DMS79 (cell line): ENCODE measurements around the gene HYDIN.
A peak's percentile ranks its signal among the peaks of the same experiment; 100 is the strongest.
"Not testable (repeated sequence)": the region's sequence is repeated elsewhere in the genome, so short reads cannot be mapped to it uniquely, and the experiment has no call there.

Source experiments
- DNase-seq: peaks from one replicate; lab custom pipeline; 2025; lab: John Stamatoyannopoulos, UW

Gene HYDIN

DNA sequence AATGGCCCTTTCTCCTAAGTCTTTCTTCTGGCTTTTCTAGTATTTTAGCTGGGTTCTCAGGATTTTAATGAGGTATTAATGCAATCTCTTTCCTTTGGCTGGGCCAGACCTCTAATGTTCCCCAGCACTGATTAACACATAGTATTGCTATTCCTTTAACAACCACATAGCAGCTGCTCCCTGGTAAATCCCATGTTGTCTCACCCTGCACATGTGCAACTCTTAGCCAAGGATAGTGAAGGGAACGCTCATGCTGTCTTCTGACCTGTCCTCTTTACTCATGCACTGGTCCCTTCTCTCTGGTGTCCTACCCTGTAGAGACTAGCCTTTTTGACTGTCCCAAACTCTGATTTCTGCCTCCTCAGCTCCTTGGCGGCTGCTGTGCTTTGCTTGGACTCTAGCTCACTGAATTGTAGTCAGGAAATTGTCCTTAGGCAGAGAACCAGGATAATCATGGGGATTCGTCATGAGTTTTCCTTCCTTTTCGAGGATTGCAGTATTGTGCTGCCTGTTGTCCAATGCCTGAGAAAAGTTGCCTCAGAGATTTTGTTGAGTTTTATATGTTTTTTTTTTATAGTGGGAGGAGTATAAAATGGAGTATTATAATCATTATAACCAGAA is 406.9 kb downstream of the HYDIN start:
- DNase-seq: not testable (repeated sequence)

DNA sequence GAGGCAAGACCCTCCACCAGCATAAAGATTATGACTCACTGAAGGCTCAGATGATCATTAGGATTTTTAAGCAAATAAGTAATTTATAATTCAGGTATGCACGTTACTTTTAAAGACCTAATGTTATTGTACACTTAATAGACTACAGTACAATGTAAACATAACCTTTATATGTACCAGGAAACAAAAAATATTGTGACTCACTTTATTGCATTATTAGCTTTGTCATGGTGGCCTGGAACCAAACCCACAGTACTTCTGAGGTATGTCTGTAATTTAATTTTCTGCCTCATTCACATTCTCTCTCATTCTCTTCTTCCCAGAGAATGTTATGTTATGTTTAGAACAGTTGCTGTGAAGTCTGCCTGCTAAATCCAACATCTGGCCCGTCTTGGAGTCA is 407.8 kb downstream of the HYDIN start:
- not testable (repeated sequence) for DNase-seq

DNA sequence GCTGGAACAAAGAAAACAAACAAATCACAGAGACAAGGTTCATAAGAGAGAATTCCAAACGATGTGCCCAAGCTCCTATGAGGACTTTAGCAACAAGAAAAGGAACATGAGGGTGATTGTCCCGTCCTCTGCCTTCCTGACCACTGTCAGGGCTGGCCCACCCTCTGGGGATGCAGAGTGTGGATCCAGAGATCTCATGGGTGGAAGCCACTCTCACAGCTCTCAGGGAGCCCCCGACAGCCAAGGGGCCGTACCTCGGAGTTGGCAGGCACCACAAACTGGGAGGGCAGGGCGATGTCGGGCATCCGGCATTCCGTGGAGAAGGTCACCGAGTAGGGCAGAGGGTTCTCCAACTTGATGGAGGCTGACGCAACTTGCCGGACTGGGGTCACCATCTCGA is 412.4 kb downstream of the HYDIN start:
- DNase-seq: not testable (repeated sequence)

DNA sequence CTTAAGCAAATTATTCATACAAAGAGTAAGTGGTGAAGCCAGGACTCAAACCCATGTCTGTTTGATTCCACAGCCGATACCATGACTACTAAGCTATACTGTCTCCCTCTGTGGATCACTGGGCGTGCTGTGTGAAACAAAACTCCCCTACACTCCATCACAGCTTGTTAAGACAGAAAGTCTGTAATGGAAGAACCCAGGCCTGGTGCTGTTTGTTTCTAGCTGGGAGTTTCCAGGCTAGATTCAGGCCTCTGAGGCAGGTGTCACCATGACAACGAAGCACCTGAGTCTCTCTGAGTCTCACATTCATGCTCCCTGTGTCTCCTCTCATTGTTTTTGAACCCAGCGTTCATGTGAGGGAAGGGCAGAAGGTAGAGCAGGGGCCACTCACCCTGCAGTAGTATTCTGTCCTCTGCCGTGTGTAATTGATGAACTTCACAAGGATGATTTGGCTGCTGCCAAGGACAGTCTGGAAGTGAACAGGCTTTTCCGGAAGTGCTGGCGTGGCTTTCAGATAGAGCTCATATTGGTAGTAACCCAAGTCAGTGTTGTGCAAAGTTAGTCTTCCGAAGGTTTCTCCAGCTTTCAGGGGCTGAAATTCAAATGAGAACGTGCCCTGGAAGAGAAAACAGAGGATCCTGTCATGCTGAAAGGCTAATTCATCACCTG is 421.0 kb downstream of the HYDIN start:
- DNase-seq: no peak

DNA sequence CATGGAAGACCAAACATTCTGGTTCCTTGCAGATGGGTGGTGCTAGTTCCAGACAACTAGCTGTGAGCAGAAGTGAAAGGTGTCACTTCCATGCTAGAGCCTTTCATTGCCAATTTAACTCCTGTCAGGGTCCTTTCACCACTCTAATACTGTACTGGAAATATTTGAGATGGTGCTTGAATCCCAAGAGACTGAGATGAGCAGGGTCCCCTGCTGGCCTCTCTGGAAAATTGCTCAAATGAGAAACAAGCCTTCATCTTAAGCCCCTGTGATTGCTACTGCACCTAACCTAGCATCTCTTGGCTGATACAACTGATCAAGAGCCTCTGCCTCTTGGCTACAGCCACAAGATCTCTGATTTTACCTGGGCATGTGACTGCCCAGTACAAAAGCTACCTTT is 422.2 kb downstream of the HYDIN start:
- no peak for DNase-seq

DNA sequence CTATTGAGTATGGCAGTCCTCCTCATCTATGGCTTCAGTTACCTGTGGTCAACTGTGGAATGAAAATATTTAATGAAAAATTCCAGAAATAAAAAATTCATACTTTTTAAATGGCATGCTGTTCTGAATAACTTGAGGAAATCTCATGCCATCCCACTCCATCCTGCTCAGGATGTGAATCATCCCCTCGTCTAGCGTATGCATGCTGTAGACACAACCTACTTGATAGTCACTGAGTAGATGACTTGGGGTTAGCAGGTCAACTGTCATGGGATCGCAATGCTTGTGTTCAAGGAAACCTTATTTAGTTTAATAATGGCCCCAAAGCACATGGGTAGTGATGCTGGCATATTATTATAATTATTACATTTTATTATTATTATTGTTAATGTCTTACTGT is 424.7 kb downstream of the HYDIN start:
- no peak for DNase-seq

DNA sequence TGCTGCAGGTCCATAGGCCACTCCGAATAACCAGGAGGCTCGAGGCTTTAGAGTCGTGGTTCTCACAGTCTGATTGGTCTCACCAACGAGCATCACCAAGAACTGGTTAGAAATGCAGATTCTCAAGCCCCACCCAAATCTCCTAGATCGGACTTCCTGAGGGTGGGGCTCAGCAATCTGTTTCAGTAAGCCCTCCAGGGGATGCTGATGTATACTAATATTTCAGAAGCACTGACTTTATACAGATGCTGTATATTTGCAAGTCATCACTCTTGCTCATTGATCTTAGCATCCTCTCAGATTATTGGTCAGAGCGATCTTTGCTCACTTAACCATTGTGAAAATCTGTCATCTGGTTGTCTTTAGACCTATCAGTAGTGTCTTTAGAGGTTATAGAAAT is 425.1 kb downstream of the HYDIN start:
- DNase-seq: no peak

DNA sequence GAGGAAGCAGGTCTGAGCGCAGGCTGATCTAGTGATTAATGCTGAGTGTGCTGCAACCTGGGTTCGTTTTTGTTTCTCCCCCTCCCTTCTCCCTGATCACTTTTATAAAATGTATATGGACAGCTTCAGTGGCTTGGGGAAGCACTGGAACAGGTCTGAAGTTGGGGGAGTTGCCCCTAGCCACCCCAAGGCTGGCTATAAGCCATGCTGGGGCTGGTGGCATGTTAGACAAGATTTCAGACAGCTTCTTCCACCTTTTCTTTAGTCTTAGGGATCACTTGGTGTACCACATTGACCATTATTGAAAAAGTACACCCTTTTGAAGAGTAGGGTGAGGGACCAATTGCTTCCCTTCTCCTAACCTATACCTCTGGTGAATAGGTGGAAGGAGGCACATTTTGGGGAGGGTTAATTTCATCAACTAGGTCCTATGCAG is 425.8 kb downstream of the HYDIN start:
- no peak for DNase-seq

DNA sequence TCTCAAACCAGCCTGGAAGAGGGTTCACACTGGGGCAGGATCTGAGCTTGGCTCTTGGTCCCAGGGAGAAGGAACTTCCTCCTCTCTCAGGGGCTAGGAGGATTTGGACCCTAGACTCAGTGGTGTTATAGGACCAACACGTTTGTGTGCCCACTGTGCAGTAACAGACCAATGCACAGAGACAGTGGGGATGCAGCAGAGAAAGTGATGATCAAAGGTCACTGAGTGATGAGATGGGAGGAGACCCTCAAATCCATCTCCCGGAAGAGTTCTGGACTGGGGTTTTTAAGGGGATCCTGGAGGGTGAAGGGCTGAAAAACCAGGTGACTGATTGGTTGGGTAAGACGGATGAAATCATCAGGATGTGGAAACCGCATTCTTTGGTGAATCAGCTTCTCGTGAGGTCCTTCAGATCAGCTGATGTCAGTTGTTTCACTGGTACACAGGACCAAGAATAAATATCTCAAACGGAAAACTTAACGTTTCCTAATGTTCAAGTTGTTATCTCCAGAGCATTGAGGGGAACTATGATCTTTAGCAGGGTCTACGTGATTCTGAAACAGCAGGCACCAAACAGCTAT is 426.3 kb downstream of the HYDIN start:
- DNase-seq: no peak

DNA sequence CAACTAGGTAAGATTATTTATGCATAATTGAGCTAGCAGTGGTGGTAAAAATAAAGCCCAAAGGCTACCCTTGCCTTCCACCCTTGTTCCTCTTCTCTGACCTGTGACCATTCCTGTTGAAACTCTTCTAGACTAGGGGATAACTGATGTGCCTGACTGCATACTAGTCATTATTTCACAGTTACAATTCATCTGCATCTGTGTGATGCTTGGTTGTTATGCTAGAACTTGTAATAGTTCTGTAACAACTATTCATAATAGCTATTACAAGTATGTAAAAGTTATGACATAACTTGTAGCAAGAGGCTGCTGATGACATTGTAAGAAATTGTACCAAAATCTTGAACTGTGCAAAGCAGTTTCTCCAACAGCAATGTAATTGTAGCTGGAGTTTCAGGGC is 427.2 kb downstream of the HYDIN start:
- DNase-seq: no peak

DNA sequence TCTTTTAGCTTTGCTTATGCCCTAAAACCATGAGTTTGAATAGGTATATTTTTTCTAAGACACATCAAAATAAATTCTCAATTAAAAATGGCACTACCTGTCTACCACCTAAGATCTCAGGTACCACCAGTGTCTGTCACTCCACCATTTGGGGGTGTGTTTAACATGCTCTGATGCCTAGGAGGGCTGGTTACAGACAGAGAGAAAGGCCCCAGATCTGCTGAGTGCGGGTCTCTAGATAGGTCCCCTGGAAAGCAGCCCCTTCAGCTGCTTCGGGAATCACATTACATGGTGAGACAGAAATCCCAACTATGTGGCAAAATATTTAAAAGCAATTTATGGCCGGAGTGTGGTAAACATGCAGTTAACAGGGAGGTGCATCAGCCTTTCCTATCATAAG is 428.9 kb downstream of the HYDIN start:
- no peak for DNase-seq

DNA sequence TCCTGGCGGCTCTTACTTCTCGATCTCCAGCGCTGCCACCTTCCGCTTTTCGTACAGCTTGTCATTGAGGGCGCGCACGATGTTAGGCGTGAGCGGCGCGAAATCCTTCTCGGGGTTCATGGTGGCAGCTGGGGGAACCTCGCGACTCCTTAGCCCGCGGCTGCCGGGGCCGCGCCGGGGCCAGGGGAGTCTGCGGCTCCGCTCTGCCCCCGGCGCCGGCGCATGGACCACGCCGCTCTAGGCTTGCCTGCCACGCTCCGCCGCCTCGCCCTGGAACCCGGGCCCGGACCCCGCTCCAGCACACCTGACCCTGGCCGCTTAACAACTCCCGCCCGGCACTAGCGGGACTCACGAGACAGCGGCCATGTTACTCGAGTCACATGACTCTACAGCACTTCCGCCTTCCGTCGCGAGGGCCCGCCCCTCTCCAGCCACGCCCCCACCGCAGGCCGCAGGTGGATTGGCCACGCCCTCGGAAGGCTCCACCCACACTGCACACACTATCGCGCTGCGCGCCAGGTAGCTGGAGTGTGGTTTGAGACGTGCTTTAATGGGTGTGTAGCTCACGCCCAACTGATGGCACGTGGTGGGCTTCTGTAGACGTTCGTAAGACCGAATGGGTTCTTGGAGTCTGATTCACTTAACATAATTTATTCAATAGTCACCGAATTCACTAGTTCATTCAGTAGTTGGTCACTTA is 429.6 kb downstream of the HYDIN start, which contains the start of gene VAC14:
Gene VAC14, minus strand, starts transcription at position 378 of the 700 bp plus-strand sequence. Its CDS starts 258 bp downstream, at position 120.
- peak; percentile 71 for DNase-seq

DNA sequence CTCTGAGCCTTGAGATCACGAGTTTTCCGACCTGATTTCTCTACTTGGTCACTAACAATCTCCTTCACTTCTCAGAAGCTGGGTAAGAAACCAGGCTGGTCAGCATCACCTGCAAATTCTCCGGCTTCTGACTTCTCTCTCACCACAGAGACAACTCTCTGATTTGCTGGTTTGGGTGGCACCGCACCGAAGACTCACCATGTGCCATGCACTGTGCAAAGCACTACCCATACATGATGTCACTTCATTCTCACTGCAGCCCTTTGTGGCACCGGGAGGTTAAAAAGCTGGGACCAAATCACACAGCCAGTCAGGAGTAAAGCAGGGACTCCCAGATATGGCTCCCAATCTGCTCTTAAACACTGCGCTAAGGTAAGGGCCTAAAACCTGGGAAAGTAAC is 430.2 kb downstream of the HYDIN start:
- DNase-seq: no peak

DNA sequence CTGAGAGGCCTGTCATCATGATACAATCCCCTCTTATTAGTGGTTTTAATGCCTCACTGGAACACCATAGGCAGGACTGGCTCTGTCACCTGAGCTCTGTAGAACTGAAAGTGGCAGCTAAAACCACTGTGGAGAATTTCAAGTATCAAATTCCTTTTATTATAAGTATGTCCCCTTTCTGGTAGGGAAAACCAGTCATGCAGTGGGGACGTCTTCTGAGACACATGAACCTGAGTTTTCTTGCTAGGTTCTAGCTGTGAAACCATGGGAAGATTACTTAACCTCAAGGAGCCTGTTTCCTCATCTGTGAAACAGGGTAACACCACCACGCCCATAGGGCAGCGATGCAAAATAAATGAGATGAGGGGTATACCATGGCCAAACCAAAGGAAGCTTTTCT is 434.2 kb downstream of the HYDIN start:
- DNase-seq: no peak

DNA sequence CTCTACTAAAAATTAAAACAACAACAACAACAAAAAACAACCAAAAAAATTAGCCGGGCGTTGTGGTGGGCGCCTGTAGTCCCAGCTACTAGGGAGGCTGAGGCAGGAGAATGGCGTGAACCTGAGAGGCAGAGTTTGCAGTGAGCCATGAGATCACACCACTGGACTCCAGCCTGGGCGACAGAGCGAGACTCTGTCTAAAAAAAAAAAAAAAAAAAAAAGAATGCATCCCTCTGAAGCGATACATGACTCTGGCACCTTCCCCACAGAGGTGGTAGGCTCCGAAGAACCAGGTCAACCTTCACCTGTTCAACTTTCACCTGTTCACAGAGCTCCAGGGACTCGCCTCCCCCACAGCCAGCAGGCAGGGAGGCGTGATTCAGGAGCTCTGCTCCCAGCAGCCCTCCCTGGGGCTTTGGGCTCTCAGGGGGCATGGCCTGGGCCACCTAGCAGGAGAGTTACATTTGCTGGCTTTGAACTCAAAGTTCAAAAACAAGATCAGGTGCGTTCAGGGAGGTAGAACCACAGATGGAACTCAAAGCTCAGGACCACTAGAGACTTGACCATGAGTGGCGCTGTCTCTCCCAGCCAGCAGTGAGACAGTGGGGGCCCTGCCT is 435.1 kb downstream of the HYDIN start:
- DNase-seq: no peak

DNA sequence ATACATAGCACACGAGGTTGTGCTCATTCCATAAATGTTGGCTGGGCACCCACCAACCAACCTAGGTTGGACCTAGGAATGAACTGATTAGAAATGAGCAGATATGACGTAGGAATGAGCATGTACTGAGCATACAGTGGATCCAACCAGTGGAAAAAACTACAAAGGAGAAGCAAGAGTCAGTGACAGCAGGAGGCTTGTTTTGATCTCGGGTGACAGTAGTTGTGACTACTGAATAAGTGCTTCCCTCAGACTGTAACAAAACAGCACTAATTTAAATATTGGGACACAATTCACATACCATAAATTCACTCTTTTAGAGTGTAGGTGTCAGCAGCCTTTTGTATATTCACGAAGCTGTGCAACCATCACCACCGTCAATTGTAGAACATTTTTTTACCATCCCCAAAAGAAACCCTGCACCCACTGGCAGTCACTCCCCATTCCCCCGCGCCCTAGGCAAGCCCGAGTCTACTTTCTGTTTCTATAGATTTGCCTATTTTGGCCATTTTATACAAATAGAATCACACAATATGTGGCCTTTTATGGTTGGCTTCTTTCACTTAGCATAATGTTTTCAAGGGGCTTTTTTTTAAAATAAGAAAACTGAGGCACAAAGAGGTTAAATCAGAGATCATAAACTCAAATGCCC is 436.5 kb downstream of the HYDIN start:
- DNase-seq: no peak

DNA sequence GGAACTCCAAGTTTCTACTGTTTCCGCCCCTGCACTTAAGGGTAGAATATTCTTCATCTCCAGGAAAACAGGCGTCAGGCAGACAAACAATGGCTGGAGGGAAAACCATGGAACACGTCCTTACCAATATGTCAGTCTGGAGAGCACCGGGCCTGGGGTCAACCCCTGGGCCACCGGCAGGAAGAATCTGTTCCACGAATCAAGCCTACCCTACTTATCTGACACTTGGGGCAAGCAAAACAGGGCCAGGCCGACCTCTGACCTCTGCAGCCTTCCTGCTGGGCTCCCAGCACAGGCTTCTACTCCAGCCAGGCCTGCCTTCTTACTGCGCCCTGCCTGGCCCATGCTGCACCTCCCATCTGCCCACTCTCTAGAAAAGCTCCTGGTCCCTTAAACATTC is 439.7 kb downstream of the HYDIN start:
- no peak for DNase-seq

DNA sequence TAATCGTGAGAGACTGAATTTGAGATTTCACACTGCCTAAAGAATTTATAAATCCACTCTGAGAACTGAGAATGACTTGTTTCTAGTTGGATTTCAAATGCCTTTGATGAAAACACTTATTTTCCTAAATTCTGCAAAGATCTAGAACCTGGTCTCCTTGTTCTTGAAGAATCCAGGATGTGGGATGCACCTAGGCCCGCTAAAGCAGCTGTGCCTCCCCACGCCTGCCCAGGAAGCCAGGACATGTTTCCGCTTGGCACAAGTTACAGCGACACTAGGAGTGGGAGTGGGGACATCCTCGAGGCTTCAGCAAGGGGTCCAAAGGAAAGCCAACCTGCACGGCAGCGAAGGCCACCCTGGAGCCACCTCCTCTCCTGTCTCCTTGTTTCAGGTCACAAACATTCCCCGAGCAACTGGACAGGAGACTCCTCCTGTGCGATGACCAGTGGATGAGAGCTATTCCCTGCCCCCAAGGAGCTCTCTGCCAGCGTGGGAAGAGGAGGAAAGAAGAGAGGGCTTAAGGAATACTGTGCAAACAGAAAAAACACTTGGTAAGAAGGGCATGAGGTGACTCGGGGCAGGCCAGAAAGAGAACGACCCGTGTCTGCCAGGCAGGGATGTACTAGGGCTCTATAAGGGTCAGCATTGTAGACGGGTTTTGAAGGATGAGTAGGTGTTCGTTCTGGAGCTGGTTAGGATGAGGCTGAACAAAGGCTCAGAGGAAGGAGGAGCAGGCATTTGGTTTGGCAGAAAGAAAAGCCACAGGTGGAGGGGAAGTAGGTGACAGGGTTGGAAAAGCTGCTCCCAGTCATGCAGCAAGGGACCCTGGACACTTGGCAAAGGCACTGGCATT is 440.7 kb downstream of the HYDIN start:
- DNase-seq: no peak

DNA sequence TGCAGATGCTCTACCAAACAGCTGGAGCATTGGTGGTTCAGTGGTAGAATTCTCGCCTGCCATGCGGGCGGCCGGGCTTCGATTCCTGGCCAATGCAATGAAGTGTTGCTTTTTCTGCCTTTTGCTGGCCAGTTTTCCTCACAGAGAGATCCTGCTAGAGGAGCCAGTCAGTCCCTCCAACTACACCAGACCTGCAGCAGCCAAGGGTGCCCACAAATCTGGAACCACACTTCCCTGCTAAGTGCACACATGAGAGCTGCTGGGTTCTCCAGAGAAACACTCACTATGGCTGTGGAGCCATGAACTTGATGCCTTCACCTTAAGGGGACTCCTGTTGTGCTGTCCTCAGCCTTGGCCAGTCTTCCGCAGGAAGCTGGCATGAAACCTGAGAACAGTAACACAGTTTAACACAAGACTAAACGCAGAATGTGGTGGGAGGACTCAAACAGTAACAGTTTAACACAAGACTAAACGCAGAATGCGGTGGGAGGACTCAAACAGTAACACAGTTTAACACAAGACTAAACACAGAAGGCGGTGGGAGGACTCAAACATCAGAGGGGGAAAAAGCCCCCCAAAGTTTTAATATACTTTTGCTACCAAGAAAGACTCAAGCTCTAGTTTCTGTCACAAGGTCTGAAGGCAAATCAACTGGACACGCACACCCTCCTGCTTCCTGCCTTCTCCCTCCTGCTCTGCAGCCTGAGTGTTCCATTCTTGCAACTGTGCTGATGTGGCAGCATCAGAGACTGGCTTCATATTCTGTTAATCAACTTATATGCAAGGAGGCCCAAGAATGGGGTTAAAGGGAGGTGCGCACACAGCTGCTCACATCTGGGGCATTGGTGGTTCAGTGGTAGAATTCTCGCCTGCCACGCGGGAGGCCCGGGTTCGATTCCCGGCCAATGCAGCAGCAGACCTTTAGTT is 441.6 kb downstream of the HYDIN start:
- no peak for DNase-seq
